Measurements from ENCODE around the gene LSM4. TPM values are rescaled to one million over a fixed set of nuclear protein-coding genes. Genes with fewer than 3 reads are reported as not detected.

Gene LSM4
- total and polyA plus RNA-seq, 2 of the 13 experiments (the other 11 are each of a cell fraction or from before 2014, with no cell fraction given) = 65.8 to 166 TPM

GRCh38 chr19:18362934-18363542, 40.2 kb upstream of the LSM4 start (continued):
- TF ChIP-seq SNAPC4 (CRISPR knock-in tag; IDR thresholded peaks at IDR 0.05) (0 out of 2 replicates have a peak, but pooled peaks have one; percentile 36), ZNF333 (CRISPR knock-in tag; IDR thresholded peaks at IDR 0.05; ENCODE audit: borderline replicate concordance) (0 out of 2 replicates have a peak, but pooled peaks have one; percentile 75), ZFP91 (CRISPR knock-in tag; IDR thresholded peaks at IDR 0.05; ENCODE audit: borderline replicate concordance) (peak; percentile 99), MED1 (CRISPR knock-in tag; IDR thresholded peaks at IDR 0.05) (peak; percentile 96), SALL1 (CRISPR knock-in tag; IDR thresholded peaks at IDR 0.05) (peak; percentile 88), ATF7-NPFF (CRISPR knock-in tag; IDR thresholded peaks at IDR 0.05; ENCODE audit: low read depth) (0 out of 2 replicates have a peak, but pooled peaks have one; percentile 15), MXD4 (CRISPR knock-in tag; IDR thresholded peaks at IDR 0.05) (no peak), EP300 (IDR thresholded peaks at IDR 0.05; ENCODE audit: low read depth in 2 of 2, low read length in 2 of 2) (peak in 1 of 2 experiments; percentile 45; a peak in 2 of 4 replicates), EP300 (CRISPR knock-in tag; IDR thresholded peaks at IDR 0.05; ENCODE audit: borderline replicate concordance) (no peak), SMAD1 (CRISPR knock-in tag; IDR thresholded peaks at IDR 0.05; ENCODE audit: borderline replicate concordance, low read depth) (0 out of 2 replicates have a peak, but pooled peaks have one; percentile 28), SKI (IDR thresholded peaks at IDR 0.05; ENCODE audit: partially characterized antibody) (peak; percentile 46), RCOR2 (CRISPR knock-in tag; IDR thresholded peaks at IDR 0.05) (0 out of 2 replicates have a peak, but pooled peaks have one; percentile 43)
